Anterior cingulate cortex (tissue), 58 donors: ENCODE results near the gene PIK3CD.
"Not testable (repeated sequence)": the region's sequence is repeated elsewhere in the genome, so short reads cannot be mapped to it uniquely, and the experiment has no call there.

ENCODE experiments used
- DNase-seq, 58 donors: peaks; one replicate each; lab custom pipeline; 2025; lab: John Stamatoyannopoulos, UW

PIK3CD gene

GRCh38 chr1:9618909-9619679 is 32.4 kb upstream of the PIK3CD start:
- no peak for DNase-seq

- DNase-seq: no peak
Measured at GRCh38 chr1:9621032-9621431, 30.5 kb upstream of the PIK3CD start.

- DNase-seq: no peak
Measured at GRCh38 chr1:9624081-9624480, 27.4 kb upstream of the PIK3CD start.

GRCh38 chr1:9625030-9625429 is 26.5 kb upstream of the PIK3CD start:
- DNase-seq: not testable (repeated sequence)

- DNase-seq: no peak
Measured at GRCh38 chr1:9626201-9626608, 25.3 kb upstream of the PIK3CD start.

- DNase-seq: no peak
Measured at GRCh38 chr1:9628541-9629444, 22.7 kb upstream of the PIK3CD start.

- DNase-seq: peak in 10 of 58 donors; percentile 8 to 26 (median 16)
Measured at GRCh38 chr1:9629445-9630201, 21.9 kb upstream of the PIK3CD start.

GRCh38 chr1:9630331-9631111 is 21.0 kb upstream of the PIK3CD start:
- no peak for DNase-seq

GRCh38 chr1:9631613-9632012 is 19.9 kb upstream of the PIK3CD start:
- no peak for DNase-seq

GRCh38 chr1:9633493-9633892 is 18.0 kb upstream of the PIK3CD start:
- DNase-seq: no peak

GRCh38 chr1:9634582-9634981 is 16.9 kb upstream of the PIK3CD start:
- DNase-seq: no peak

- DNase-seq: no peak
Measured at GRCh38 chr1:9639227-9639626, 12.3 kb upstream of the PIK3CD start.

GRCh38 chr1:9643351-9644256 is 7.9 kb upstream of the PIK3CD start:
- DNase-seq: no peak

GRCh38 chr1:9646037-9646436 is 5.5 kb upstream of the PIK3CD start:
- DNase-seq: no peak

GRCh38 chr1:9648171-9648570 is 3.4 kb upstream of the PIK3CD start:
- DNase-seq: no peak

- no peak for DNase-seq
Measured at GRCh38 chr1:9649769-9650168, 1.8 kb upstream of the PIK3CD start.

- no peak for DNase-seq
Measured at GRCh38 chr1:9651220-9651564, 339 bp upstream of the PIK3CD start.

- no peak for DNase-seq
Measured at GRCh38 chr1:9652379-9653209, 1.1 kb downstream of the PIK3CD start.

GRCh38 chr1:9653210-9653490 is 1.6 kb downstream of the PIK3CD start:
- DNase-seq: no peak
